Suprapubic skin (tissue), 3 donors: Measurements from ENCODE around the gene TNIK.

ENCODE experiments used
- CTCF ChIP-seq, 2 donors: fragments of 200-600 bp in 1 of 2; fragments of 450-650 bp in 1 of 2; sonication (generic) in 1 of 2; IDR thresholded peaks; one replicate each; pipeline ENCODE4 v1.5.1; 2016 to 2019; ENCODE audit warnings: antibody characterized with exemption in 2 of 2, mild to moderate bottlenecking in 1 of 2, moderate library complexity in 1 of 2
- EP300 ChIP-seq: sonication (generic); formaldehyde crosslinking; IDR thresholded peaks from one replicate; pipeline ENCODE4 v1.6.1; 2017; ENCODE audit warnings: antibody characterized with exemption

GRCh38 chr3:171315919-171316318, 144.3 kb downstream of the TNIK start:
- no peak for TF ChIP-seq CTCF (IDR thresholded peaks at IDR 0.05)
- no peak for TF ChIP-seq EP300
